ENCODE results near the gene FARP1. TPM values are rescaled to one million over a fixed set of nuclear protein-coding genes. Genes with fewer than 3 reads are reported as not detected.
A peak's percentile ranks its signal among the peaks of the same experiment; 100 is the strongest.

Gene FARP1
- polyA plus RNA-seq, 5 donors, result 111 to 145 (median 112) TPM

DNA sequence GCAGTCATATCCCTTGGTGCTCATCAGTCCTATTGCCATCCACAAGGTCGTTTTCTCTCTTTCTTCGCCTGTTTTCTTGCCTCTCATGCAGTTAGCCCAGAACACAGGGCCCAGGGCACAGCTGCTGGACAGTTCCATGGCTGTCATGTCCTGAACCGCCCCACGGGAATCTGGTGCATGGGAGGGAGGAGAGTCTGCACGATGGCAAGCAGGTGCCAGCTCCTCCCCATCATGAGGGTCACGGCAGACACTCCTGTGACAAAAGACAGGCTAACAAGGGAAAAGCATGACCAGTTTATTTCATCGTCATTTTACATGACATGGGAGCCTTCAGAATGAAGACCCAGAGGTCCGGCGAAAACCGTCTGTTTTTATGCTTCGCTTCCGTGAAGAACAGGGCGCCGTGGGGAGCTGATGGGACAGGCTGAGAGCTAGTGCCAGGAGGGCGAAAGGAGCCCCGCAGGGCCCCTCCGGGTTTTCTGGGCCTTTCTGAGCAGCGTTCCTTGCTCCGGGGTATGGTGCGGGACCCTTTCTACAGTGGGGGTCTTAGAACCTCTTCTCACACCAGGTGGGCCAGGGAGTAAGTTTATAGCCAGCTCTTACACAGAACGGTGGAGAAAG lies 298.3 kb downstream of the FARP1 start:
- DNase-seq, result no peak

DNA sequence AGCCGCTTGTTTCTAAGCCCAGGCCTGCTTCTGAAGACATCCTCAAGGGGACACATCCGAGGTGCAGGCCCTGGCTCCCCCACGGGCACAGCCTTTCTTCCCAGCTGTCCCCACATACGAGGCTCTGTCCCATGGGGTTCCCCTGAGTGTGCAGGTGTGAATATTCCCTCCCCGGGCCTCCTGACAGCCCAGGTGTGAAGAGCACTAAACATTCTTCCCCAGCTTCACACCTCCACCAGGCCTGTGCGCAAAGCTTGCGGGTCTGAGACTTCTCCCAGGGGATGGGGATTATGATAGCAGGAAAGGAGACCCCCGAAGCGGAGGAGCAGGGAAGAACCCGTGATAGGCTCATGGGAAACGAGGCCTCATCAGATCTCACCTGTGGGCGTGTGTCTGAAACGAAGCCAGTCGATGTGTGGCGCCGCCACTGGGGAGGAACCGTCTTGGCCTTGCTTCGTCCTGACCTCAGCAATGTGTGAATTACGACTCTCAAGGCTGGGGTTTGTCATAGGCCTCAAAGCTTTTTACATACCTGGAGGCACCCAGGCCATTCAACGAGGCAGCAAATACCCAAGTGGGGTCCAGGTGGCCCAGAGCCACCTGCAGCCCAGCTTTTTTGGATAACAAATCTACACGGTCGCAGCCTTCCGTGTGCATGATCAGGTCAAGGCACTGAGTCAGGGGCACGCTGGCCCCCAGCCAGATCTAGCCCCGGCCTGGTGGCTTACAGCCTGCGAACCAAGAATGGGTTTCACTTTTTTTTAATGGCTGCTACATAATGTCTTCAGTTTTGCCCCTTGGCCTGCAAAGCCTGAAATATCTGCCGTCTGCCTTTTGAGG lies 299.7 kb downstream of the FARP1 start:
- DNase-seq, result no peak

DNA sequence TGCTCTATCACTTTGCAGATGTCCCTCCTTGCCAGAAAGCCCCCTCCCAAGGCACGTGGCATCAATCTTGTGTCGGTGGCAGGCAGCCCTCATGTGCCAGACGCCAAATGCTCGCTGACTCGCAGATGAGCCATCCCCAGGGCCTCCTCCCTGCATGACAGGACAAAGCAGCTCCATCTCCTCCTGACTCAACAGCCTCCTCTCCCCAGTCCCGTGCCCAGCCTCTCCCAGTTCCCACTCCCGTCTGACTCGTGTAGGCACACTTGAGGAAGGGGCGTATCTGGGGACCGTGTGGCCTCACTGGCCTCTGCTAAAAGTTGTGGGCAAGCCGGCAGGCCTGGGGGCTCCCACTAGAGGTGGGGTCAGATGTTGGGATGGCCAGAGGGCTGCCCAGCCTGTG lies 300.4 kb downstream of the FARP1 start:
- no peak for DNase-seq

DNA sequence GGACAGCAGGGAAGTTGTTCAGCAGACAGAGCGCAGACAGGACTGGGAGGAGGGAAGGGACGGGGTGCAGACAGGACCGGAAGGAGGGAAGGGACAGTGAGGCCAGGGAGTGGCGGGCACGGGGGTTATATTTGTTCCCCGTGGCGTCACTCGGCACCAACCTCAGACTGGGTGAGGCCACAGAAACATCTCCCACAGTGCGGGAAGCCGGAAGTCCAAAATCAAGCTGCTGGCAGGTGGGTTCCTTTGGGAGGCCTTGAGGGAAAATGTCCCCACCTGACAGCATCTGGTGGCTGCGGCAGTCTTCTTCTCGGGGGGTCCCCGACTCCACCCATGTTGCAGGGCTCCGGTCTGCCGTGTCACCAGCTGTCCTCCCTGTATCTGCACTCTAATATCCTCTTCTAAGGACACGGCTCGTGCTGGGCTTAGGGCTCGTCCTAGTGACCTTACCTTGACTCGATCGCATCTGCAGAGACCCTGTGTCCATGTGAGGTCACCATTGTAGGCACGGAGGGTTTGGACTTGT lies 301.0 kb downstream of the FARP1 start:
- DNase-seq, result no peak

DNA sequence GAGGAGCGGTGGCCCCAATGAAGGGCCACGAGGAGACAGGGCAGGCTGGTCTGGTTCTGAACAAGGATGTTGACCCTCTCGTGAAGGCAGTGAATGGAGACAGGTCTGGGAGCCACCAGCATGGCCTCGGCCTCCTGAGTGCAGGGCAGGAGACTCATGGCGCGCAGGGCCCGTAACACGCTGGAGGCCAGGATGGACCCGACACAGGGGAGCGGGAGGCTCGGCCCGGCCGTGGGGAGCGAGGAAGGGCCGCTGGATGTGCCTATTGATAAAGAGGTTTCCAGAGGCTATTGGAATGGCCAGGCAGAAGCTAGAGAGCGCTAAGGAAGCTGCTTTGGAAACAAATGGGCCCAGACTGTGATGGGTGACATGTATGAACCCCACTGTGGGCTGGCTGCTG lies 301.5 kb downstream of the FARP1 start:
- no peak for DNase-seq

DNA sequence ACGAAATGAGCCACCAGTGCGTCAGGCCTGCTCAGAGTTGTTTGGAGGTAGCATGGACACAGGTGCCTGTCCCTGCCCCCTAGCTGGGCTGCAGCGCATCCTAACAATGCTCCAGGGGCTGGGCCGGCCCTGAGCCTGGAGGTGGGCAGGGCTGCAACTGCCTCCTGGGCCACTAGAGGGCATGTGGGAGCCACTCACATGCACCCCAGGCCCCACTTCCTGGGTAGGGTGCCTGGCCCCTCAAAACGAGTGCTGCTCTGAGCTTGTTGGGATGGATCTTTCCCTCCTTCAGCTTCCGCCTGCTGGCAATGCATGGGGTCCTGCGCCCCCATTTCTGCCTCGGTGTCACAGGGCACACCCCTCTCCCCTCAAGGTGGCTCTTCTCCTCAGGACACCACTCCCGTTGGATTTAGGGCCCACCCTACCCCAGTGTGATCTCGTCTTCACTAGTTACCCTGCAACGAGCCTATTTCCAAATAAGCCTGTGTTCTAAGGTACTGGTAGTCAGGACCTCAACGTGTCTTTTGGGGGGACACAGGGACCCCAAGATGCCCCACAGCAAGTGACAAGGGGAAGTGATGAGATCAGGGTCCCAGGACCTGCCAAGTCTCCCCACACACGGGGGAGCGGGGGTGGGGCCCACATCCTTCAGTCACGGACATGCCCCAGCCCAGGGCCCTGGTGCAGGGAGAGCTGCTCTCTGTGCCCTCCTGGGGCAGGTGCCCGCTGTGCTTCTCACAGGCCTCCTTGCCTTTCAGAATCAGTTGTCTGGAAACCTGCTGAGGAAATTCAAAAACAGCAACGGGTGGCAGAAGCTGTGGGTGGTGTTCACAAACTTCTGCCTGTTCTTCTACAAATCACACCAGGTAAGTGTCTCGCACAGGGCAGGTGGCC lies 302.7 kb downstream of the FARP1 start:
- DNase-seq, result peak; percentile 29 to 43

DNA sequence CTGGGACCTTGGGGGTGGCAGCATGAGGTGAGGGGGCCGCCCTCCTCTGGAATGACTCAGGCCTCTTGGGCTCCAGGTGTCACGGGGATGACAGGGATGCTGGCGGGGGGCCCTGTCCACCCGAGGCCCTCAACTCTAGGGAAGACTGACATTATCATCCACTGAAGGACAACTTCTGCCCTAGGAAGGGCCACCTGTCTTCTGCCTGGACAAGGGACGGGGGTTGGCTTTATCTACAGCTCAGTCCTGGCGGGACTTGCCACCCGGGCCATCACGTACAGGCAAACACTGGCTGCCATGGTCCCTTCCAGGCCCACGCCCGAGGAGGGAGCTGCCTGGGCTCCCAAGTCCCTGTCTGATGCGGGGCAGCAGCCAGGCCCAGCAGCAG lies 303.3 kb downstream of the FARP1 start:
- DNase-seq, result no peak

DNA sequence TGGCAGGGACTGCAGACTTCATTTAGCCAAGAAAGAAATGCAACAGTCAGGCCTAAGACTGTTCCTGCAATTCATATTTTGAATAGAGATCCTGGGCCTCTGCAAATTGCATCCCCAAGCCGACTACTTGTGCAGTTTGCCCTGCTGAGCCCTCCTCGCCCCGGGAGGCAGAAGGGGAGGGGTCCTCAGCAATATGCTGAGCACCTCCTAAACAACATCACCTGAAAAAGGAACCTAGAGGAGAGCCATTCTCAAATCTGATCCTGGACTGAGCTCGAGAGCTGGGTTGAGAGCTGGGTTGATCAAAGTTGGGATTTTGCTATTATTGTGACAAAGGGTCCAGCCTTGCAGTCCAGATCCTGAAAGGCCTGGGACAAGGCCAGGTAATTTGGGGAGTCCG lies 304.2 kb downstream of the FARP1 start:
- no peak for DNase-seq

DNA sequence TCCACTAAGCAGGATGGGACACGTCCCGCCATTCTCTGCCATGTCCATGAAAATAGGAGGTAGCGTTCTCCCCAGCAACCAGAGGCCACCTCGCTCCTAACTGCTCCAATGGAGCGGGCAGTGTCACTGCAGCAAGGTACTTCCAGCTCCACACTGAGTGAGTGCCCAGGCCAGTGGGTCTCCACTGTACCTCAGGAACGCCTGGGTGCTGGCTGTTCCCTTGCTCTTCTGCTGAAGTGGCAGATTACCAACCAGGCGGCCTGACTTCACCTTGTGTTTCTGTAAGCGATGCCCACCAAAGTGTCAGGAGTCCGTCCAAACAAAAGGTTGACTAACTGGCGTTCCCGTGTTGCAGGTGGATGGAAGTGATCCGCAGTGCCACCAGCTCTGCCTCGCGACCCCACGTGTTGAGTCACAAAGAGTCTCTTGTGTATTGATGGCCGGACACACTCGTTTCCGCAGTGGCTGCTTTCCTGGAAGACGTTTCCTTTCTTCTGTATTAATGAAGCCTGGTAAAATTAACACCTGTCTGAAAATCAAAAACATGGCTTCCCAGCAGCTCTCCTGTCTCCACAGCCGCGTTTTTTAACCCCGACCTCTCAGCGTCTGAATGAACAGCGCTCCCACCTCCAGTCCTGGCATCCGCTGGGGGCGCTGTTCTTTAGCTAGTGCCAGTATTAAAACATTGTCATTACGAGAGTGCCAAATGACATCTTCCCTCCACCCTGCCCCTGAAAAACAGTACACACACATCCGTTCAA lies 305.2 kb downstream of the FARP1 start:
- no peak for DNase-seq

DNA sequence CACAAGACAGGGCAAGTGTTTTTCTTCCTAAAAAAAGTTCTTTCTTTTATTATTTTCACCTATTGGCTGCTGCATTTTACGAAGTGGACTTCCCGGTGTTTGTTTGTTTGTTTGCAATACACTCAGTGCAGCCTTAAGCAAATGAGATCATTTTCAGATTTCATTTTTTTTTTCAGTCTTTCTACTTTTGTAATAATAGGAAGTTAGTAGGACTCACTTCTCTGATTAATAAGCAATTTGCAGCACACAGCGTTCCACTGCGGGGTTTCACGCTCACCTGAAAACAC lies 305.7 kb downstream of the FARP1 start:
- no peak for DNase-seq

DNA sequence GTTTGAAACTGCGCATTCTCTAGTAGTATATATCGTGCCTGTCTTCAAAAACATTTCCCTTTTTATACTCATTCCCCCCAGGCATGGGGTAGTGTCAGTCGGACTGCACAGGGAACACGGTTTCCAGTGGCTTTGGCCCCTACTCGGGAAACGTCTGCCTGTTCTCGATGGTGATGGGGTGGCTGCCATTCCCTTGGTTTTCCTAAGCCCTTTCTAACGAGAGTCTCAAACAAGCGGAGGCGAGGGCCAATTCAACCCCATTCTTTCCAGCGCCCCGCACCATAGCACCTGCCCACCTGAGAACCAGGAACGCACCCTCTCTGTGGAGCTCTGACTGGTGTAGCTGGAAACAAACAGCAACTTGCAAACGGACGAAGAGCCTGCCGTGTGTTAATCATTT lies 306.4 kb downstream of the FARP1 start:
- no peak for DNase-seq

DNA sequence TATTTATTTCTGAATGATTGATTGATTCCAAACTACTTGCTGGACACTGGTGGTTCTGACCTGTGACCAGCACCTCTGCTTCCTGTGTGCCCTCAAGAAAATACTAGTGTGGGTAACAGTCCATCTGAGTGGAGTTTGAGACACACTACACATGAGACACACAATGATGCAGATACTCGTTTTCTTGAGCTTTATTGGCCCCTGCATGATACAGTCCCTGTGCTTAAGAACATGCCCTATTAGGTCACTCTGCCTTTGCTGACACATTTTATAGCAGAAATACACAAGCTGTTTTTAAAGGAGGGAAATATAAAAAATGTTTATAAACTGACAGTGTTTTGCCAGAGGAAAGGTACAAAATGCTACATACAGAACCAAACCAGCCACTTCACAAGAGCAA lies 307.1 kb downstream of the FARP1 start:
- no peak for DNase-seq

DNA sequence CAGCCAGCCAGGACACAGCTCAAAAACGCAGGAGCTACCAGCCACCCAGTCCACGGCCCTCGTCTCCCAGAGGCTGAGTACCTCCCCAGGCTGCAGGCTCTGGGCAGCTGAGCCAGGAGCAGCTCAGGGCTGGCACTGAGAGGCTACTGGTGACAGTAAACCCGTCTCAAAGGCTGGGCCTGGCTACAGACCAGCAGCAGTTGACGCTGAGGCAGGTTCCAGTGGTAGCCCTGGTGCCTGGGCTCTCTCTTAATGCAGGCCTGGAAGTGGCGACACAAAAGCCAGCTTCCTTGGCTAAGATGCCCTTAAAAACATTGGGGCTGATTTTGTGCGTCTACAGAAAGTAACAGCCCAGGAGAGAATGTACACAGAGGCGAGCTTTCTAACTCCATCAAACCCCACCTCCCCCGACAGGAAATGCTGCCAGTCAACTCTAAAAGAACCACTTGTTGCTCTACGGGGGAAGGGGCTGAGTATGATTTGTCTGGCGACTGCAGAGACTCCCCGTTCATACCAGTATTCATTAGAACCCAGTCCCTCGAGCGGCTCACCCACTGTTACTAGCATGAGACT lies 307.7 kb downstream of the FARP1 start:
- DNase-seq, result no peak

DNA sequence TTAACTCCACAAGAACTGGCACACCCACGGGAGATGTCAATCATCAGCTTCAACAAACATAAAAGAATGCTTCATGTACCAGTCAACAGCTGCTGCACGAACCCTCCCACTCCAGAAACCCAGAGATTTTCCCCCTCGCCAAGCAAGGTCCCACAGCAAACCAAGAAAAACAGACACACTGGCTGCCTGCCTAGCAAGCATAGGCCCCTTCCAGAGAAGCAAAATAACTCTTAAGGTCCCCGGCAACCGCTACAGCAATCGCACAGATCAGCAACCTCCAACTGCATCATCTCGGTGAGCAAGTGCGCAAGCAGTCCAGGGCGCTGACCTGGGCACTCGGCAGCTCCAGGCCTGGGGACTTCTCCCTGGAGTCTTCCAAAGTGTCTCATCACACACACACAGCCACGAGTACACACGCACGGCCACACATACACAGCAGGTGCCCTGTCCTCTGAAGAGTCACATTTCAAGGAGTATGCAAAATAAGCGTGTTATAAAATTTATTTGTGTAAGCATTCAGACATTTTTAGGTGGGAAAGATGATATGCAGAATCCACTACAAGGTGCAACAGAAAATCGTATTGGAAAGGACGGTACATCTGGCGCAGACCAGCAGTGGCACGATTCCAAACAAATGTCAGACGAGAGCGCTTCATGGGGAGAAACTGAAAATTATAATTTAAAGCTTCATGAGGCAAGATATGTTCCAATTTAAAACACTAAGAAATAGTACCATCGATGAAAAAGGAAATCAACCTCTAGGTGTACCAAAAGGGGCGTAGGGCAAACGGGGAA lies 309.0 kb downstream of the FARP1 start:
- DNase-seq, result no peak

DNA sequence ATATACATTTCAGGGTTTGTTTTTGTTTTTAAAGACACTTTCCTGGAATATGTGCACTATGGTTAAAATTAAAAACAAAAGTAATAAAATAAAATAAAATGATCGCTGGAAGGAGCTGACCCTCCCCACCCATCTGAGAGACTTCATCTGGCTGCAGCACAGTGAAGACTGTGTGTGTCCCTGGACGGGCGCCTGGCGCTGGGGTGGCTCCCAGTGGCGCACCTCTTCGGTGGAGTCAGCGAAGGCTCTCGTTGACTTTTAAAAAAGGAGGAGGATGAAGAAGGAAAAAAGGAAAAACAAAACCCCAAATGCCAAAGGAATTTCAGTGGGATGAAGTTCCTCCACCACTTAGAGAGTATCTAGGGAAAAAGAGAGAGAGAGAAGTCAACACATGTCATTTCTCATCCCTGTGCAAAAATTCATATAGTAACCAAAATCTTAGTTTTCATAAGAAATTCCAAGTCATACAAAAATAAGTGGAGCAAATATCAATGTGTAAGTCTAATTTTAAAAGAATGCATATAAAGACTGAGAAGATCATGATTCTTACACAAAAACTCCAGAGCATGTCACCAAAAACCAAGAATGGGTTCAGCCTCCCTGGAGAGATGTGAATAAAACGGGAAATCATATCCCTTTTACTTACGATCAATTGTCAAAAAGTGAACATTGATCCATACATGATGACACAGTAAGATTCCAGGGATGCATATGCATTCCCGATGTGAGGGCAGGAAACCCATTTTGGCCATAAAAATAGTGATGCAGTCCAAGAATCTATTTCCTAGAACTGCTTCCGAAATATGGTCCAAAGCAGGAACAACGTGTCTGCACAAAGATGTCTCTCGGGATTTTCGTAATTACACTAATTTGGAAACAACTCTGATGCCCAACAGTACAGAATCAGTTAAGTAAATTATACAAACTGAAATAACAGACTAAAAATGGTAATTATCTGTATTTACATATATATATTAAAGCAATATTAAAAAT lies 310.3 kb downstream of the FARP1 start:
- no peak for DNase-seq

DNA sequence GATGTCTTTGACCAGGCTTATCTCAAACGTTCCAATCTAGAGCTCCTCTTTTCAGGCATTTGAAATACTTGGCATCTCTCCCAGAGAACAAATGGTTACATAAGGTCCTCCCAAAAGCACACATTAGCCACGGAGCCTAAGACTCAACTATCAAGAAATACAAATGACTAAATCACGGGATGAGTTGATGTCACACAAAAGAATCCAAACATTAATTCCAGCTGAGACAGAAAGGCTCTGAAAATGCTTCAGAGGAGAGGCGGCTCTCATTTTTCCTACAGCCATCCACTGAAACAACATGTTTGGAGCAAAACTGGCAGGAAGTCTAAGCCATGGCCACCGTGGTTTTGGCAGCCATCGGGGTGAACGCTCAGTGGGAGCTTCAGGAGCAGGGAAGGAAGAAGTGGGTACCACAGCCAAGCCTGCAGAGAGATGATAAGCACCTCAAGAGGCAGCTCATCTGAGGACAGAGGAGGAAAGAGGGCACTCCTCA lies 311.5 kb downstream of the FARP1 start:
- peak; percentile 46 to 49 for DNase-seq

DNA sequence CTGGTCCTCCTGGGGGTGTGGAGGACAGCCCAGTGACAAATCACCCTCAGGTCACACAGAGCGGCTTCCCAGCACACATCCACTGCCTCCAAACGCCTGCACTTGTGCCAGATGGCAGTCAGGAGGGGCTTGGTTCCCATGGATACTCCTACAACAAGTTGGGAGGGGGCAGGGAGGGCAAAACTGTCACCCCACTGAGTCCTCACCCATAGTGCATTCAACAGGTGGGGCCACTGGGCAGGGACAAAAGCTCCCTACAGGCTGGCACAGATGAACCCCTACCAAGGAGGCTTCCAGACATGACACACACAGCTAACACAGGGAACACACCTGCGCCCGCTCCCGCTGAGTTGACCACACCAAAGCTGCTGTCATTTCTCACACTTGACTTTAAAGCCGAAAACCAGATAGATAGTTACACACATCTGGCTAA lies 313.5 kb downstream of the FARP1 start:
- no peak for DNase-seq

DNA sequence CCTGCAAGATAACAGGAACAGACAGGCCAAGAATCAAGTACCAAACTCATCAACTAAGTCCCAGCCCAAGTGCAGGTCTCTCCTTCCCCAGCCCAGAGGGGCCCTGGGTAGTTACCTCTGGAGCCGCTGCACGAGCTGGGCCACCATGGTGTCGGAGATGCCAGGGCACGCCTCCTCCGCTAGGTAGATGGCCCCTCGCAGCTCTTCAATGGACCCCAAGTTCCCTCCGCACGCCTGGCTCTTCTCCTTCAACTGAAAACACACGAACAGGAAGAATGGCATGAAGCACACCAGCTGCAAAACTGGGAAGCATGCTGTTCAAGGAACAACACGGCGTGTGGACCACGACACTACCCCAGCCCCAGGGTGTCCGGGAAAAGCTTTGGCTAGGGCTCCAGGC lies 314.2 kb downstream of the FARP1 start:
- no peak for DNase-seq

DNA sequence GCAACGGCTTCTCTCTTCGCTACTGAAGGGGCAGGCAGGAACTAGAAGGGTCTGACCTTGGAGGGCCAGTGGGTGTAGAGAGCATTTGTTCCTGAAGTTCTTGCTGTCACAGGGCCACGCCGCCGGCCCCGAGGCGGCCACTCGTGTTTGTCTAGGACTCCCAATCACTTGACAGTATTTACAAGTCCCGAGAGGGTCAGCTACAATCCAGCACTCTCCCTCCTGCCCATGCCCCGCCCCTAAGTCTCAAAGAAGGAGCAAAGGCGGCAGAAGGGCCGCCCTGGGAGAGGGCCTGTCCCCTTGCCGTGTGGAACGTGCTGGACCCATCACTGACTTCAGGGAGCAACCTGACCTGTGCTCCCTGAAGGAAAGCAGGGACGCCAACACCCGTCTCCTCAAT lies 315.5 kb downstream of the FARP1 start:
- DNase-seq, result no peak

Measured in right lung (tissue), 5 donors.